Measurements from ENCODE around the gene FBXL17. TPM values are rescaled to one million over a fixed set of nuclear protein-coding genes. Genes with fewer than 3 reads are reported as not detected.

The FBXL17 gene
- polyA plus RNA-seq (2013, experiment 1 of 2), result 3.0 TPM
- 3.1 TPM for polyA plus RNA-seq (2013, experiment 2 of 2)

DNA sequence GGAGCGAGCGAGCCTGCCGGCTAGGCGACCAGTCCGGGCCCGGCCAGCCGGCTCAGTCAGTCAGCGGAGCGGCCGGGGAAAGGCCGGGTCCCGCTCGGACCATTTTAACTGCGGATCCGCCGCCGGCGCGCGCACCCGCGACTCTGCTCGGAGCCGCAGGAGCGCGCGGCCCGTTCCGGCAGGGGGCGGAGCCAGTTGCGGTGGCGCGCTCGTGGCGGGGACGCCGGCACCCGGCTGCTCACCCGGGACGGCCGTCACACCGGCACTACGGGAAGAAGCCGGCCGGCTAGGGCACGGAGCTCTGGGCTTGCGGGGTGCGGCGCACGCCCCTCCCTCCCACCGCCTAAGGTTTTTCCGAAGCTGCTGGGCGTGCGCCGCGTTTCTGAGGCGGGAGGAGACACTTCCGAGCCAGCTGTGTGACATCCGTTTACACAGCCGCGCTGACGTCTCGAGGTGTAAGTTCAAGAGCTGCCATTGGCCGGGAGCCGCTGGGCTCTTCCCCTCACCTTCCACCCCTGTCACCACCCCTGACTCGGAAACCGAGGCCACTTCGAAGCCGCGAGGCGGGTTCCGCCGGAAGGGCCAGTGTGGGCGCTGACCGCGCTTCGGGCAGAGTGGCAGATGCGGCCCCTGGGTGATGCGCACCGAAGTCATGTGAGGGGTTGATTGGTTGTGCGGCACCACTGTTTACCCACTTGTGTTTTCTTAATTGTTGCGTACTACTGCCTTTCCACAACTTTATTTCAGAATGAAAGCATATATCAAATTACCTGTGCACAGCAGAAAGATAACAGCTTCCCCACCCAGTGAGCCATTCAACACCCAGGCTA, at the start of gene FBXL17:
Gene FBXL17, minus strand, starts transcription at position 145 of the 830 bp plus-strand sequence.
- Histone ChIP-seq H3K36me3 (replicated peaks in 1 of 2; ENCODE audit: control insufficient read depth in 2 of 2, insufficient read depth in 2 of 2, low read length in 2 of 2) (no peaks in the 10 kb centered on the region), H2BK12ac (ENCODE audit: low read length) (peak within 1 kb of the TSS; percentile 90), H3K9ac (ENCODE audit: low read depth, low read length, poor library complexity) (peak within 1 kb of the TSS; percentile 100), H3K79me1 (ENCODE audit: low read depth, low read length) (no peaks in the 10 kb centered on the region), H2BK120ac (ENCODE audit: low read depth, low read length) (peak within 1 kb of the TSS; percentile 69), H3K18ac (ENCODE audit: low read length) (peak within 1 kb of the TSS; percentile 100), H2BK15ac (ENCODE audit: low read length) (peak within 1 kb of the TSS; percentile 84), H3K23ac (ENCODE audit: low read depth, low read length, poor library complexity) (peak within 1 kb of the TSS; percentile 99), H3K14ac (ENCODE audit: low read length) (peak within 1 kb of the TSS; percentile 85), H3K27ac (replicated peaks; ENCODE audit: low read length) (peak within 1 kb of the TSS; percentile 98), H2BK5ac (ENCODE audit: low read length) (peak within 1 kb of the TSS; percentile 97), H3K4ac (ENCODE audit: low read length) (peak within 1 kb of the TSS; percentile 23), H3K4me2 (ENCODE audit: insufficient read depth, low read length, poor library complexity, severe bottlenecking) (peak within 1 kb of the TSS; percentile 75), H3K4me3 (ENCODE audit: low read length in 2 of 2) (peak within 1 kb of the TSS; percentile 85 to 95), H3K4me1 (ENCODE audit: control insufficient read depth in 2 of 2, insufficient read depth in 1 of 2, low read depth in 1 of 2, low read length in 2 of 2) (peaks cover 3 to 9% of the 10 kb centered on the region in 2 donors), H2AK5ac (ENCODE audit: low read depth, low read length) (peak within 1 kb of the TSS; percentile 66), H2AFZ (ENCODE audit: low read length) (peak within 1 kb of the TSS; percentile 95), H3K27me3 (ENCODE audit: control insufficient read depth in 3 of 3, insufficient read depth in 3 of 3, low read depth in 1 of 3, low read length in 3 of 3) (no peaks in the 10 kb centered on the region), H4K8ac (ENCODE audit: low read depth, low read length) (peak within 1 kb of the TSS; percentile 59), H4K91ac (ENCODE audit: low read depth, low read length, poor library complexity) (no peak within 1 kb of the TSS), H3K9me3 (replicated peaks in 1 of 2; ENCODE audit: control insufficient read depth in 2 of 2, insufficient read depth in 1 of 2, low read depth in 1 of 2, low read length in 2 of 2) (peaks cover 0 to under 1% of the 10 kb centered on the region in 2 donors)
- peak; percentile 85 for DNase-seq (ENCODE audit: low spot score)
- WGBS, 2 donors (ENCODE audit: extremely low coverage in 2 of 2, insufficient read length in 2 of 2, insufficient replicate concordance in 1 of 2), result no CpG with 5 or more reads among the region's 82 CpGs

DNA sequence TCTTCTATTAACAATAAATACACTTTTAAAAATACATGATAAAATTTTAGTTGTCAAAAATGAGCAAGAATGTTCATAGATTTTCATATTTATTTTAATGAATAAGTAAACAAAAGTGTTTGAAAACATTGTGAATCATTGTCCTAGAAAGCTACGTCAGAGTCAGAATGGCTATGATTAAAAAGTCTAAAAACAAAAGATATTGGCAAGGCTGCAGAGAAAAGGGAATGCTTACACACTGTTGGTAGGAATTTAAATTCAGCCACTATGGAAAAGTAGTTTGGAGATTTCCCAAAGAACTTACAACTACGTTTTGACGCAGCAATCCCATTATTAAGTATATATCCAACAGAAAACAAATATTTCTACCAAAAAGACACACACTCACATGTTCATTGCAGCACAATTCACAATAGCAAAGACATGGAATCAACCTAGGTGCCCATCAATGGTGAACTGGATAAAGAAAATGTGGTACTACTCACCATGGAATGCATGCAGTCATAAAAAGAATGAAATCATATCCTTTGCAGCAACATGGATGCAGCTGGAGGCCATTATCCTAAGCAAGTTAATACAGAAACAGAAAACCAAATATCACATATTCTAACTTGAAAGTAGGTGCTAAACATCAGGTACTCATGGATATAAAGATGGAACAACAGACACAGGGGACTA, 49.2 kb upstream of the FBXL17 start:
- no peak overlapping the region for H4K91ac ChIP-seq (ENCODE audit: low read depth, low read length, poor library complexity)
- no peak overlapping the region for H3K4me2 ChIP-seq (ENCODE audit: insufficient read depth, low read length, poor library complexity, severe bottlenecking)
- no peak overlapping the region for H2BK120ac ChIP-seq (ENCODE audit: low read depth, low read length)
- no peak overlapping the region for H2AFZ ChIP-seq (ENCODE audit: low read length)
- no peaks in the 10 kb centered on the region for H3K4me1 ChIP-seq (ENCODE audit: control insufficient read depth in 2 of 2, insufficient read depth in 1 of 2, low read depth in 1 of 2, low read length in 2 of 2)
- no peak overlapping the region for H2BK15ac ChIP-seq (ENCODE audit: low read length)
- no peak overlapping the region for H3K4ac ChIP-seq (ENCODE audit: low read length)
- H3K23ac ChIP-seq (ENCODE audit: low read depth, low read length, poor library complexity), result no peak overlapping the region
- H3K9ac ChIP-seq (ENCODE audit: low read depth, low read length, poor library complexity), result no peak overlapping the region
- H3K27me3 ChIP-seq (ENCODE audit: control insufficient read depth in 3 of 3, insufficient read depth in 3 of 3, low read depth in 1 of 3, low read length in 3 of 3), result no peaks in the 10 kb centered on the region
- H3K18ac ChIP-seq (ENCODE audit: low read length), result no peak overlapping the region
- H3K9me3 ChIP-seq (replicated peaks in 1 of 2; ENCODE audit: control insufficient read depth in 2 of 2, insufficient read depth in 1 of 2, low read depth in 1 of 2, low read length in 2 of 2), result no peaks in the 10 kb centered on the region
- H3K36me3 ChIP-seq (replicated peaks in 1 of 2; ENCODE audit: control insufficient read depth in 2 of 2, insufficient read depth in 2 of 2, low read length in 2 of 2), result no peaks in the 10 kb centered on the region
- H2AK5ac ChIP-seq (ENCODE audit: low read depth, low read length), result no peak overlapping the region
- H4K8ac ChIP-seq (ENCODE audit: low read depth, low read length), result no peak overlapping the region
- WGBS, 2 donors (ENCODE audit: extremely low coverage in 2 of 2, insufficient read length in 2 of 2, insufficient replicate concordance in 1 of 2), result no CpG with 5 or more reads among the region's 3 CpGs
- H2BK12ac ChIP-seq (ENCODE audit: low read length), result no peak overlapping the region
- H3K79me1 ChIP-seq (ENCODE audit: low read depth, low read length), result no peaks in the 10 kb centered on the region
- H2BK5ac ChIP-seq (ENCODE audit: low read length), result no peak overlapping the region
- H3K27ac ChIP-seq (replicated peaks; ENCODE audit: low read length), result no peak overlapping the region
- H3K14ac ChIP-seq (ENCODE audit: low read length), result no peak overlapping the region
- DNase-seq (ENCODE audit: low spot score), result no peak
- H3K4me3 ChIP-seq (ENCODE audit: low read length in 2 of 2), result no peak overlapping the region

DNA sequence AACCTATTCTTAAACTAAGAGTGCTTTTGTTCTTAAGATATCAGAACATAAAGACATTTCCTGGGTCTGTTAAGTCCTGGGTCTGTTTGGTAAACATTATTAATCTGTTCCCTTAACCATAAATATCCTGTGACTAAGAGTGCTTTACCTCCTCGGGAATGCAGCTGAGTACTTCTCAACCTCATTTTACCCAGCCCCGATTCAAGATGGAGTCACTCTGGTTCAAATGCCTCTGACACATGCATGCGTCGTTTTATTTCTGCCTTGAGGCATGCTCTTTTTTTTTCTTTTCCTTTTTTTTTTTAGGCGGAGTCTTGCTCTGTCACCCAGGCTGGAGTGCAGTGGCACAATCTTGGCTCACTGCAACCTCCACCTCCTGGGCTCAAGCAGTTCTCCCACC, 39.8 kb upstream of the FBXL17 start:
- Histone ChIP-seq H2BK5ac (ENCODE audit: low read length) (no peak overlapping the region), H2BK120ac (ENCODE audit: low read depth, low read length) (no peak overlapping the region), H3K4ac (ENCODE audit: low read length) (no peak overlapping the region), H4K8ac (ENCODE audit: low read depth, low read length) (no peak overlapping the region), H3K18ac (ENCODE audit: low read length) (no peak overlapping the region), H3K9ac (ENCODE audit: low read depth, low read length, poor library complexity) (no peak overlapping the region), H2AFZ (ENCODE audit: low read length) (no peak overlapping the region), H2AK5ac (ENCODE audit: low read depth, low read length) (no peak overlapping the region), H4K91ac (ENCODE audit: low read depth, low read length, poor library complexity) (no peak overlapping the region), H2BK15ac (ENCODE audit: low read length) (no peak overlapping the region), H3K4me1 (ENCODE audit: control insufficient read depth in 2 of 2, insufficient read depth in 1 of 2, low read depth in 1 of 2, low read length in 2 of 2) (peaks cover 1 to 3% of the 10 kb centered on the region in 2 donors), H3K79me1 (ENCODE audit: low read depth, low read length) (no peaks in the 10 kb centered on the region), H3K23ac (ENCODE audit: low read depth, low read length, poor library complexity) (no peak overlapping the region), H3K4me2 (ENCODE audit: insufficient read depth, low read length, poor library complexity, severe bottlenecking) (no peak overlapping the region), H3K36me3 (replicated peaks in 1 of 2; ENCODE audit: control insufficient read depth in 2 of 2, insufficient read depth in 2 of 2, low read length in 2 of 2) (no peaks in the 10 kb centered on the region), H3K27me3 (ENCODE audit: control insufficient read depth in 3 of 3, insufficient read depth in 3 of 3, low read depth in 1 of 3, low read length in 3 of 3) (no peaks in the 10 kb centered on the region), H3K14ac (ENCODE audit: low read length) (no peak overlapping the region), H3K4me3 (ENCODE audit: low read length in 2 of 2) (no peak overlapping the region), H3K27ac (replicated peaks; ENCODE audit: low read length) (no peak overlapping the region), H2BK12ac (ENCODE audit: low read length) (no peak overlapping the region), H3K9me3 (replicated peaks in 1 of 2; ENCODE audit: control insufficient read depth in 2 of 2, insufficient read depth in 1 of 2, low read depth in 1 of 2, low read length in 2 of 2) (no peaks in the 10 kb centered on the region)
- DNase-seq (ENCODE audit: low spot score), result no peak
- WGBS, 2 donors (ENCODE audit: extremely low coverage in 2 of 2, insufficient read length in 2 of 2, insufficient replicate concordance in 1 of 2), result no CpG with 5 or more reads among the region's 5 CpGs

DNA sequence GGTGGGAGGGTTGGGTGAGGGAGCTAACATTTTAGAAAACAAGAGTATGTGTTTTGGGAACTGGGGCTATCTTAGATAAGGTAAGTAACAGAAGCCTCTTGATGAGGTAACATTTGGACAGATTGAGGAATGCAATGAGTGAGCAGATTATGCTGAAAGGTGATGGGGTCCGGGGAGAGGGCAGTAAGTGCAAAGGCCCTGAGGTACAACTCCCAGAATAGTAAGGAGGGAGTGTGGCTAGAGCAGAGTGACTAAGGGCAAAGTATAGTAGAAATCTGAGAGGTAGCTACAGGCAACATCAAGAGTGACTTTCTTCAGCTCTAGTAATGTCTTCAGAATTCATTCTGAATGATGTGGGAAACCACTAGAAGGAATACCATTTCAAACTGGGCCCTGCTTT, 38.9 kb upstream of the FBXL17 start:
- no CpG with 5 or more reads among the region's 1 CpG for WGBS, 2 donors (ENCODE audit: extremely low coverage in 2 of 2, insufficient read length in 2 of 2, insufficient replicate concordance in 1 of 2)
- Histone ChIP-seq H2BK120ac (ENCODE audit: low read depth, low read length) (no peak overlapping the region), H3K79me1 (ENCODE audit: low read depth, low read length) (no peaks in the 10 kb centered on the region), H2BK15ac (ENCODE audit: low read length) (no peak overlapping the region), H2AK5ac (ENCODE audit: low read depth, low read length) (no peak overlapping the region), H3K9ac (ENCODE audit: low read depth, low read length, poor library complexity) (no peak overlapping the region), H2BK12ac (ENCODE audit: low read length) (no peak overlapping the region), H4K91ac (ENCODE audit: low read depth, low read length, poor library complexity) (no peak overlapping the region), H3K27me3 (ENCODE audit: control insufficient read depth in 3 of 3, insufficient read depth in 3 of 3, low read depth in 1 of 3, low read length in 3 of 3) (no peaks in the 10 kb centered on the region), H3K36me3 (replicated peaks in 1 of 2; ENCODE audit: control insufficient read depth in 2 of 2, insufficient read depth in 2 of 2, low read length in 2 of 2) (no peaks in the 10 kb centered on the region), H3K23ac (ENCODE audit: low read depth, low read length, poor library complexity) (no peak overlapping the region), H2AFZ (ENCODE audit: low read length) (peak overlapping the region; percentile 11), H3K4me1 (ENCODE audit: control insufficient read depth in 2 of 2, insufficient read depth in 1 of 2, low read depth in 1 of 2, low read length in 2 of 2) (peaks cover 1 to 3% of the 10 kb centered on the region in 2 donors), H2BK5ac (ENCODE audit: low read length) (no peak overlapping the region), H3K4ac (ENCODE audit: low read length) (no peak overlapping the region), H3K27ac (replicated peaks; ENCODE audit: low read length) (no peak overlapping the region), H3K18ac (ENCODE audit: low read length) (no peak overlapping the region), H3K4me3 (ENCODE audit: low read length in 2 of 2) (no peak overlapping the region), H4K8ac (ENCODE audit: low read depth, low read length) (no peak overlapping the region), H3K4me2 (ENCODE audit: insufficient read depth, low read length, poor library complexity, severe bottlenecking) (no peak overlapping the region), H3K14ac (ENCODE audit: low read length) (no peak overlapping the region), H3K9me3 (replicated peaks in 1 of 2; ENCODE audit: control insufficient read depth in 2 of 2, insufficient read depth in 1 of 2, low read depth in 1 of 2, low read length in 2 of 2) (no peaks in the 10 kb centered on the region)
- DNase-seq (ENCODE audit: low spot score), result no peak
